Natural killer cell treated with Interleukin-12 subunit alpha and Interleukin-12 subunit beta and Interleukin-15 and Interleukin-18, amount 100 ng/mL, for 72 hours (primary cell): ENCODE results near the gene NXF1. TPM values are rescaled to one million over a fixed set of nuclear protein-coding genes. Genes with fewer than 3 reads are reported as not detected.
"Not testable (repeated sequence)": the region's sequence is repeated elsewhere in the genome, so short reads cannot be mapped to it uniquely, and the experiment has no call there.

Source experiments
- ATAC-seq, 2 donors: fragments of 150-1000 bp; cut with Tn5 transposase in 1 of 2; sonication (Bioruptor Pico), chemical (Tn5 transposase) in 1 of 2; 2 replicates each; pipeline ENCODE4 v1.10.0; 2021
- DNase-seq: peaks from one replicate; pipeline ENCODE4 v3.0.0; 2022; ENCODE audit warnings: low spot score
- H3K27ac Mint-ChIP-seq, 2 donors: 1 replicate in 1 of 2; 2 replicates in 1 of 2; pipeline ENCODE4 v1.8.0; 2022; ENCODE audit warnings: mixed read lengths in 2 of 2, mild to moderate bottlenecking in 1 of 2, moderate library complexity in 1 of 2
- H3K27me3 Mint-ChIP-seq, 2 donors: 1 replicate in 1 of 2; 2 replicates in 1 of 2; pipeline ENCODE4 v1.8.0; 2022; ENCODE audit warnings: mixed read lengths in 2 of 2
- H3K36me3 Mint-ChIP-seq: one replicate; pipeline ENCODE4 v1.8.0; 2022; ENCODE audit warnings: mixed read lengths
- H3K4me1 Mint-ChIP-seq, 2 donors: 1 replicate in 1 of 2; 2 replicates in 1 of 2; pipeline ENCODE4 v1.8.0; 2022; ENCODE audit warnings: low read depth in 2 of 2, mixed read lengths in 2 of 2, mild to moderate bottlenecking in 1 of 2
- H3K4me3 Mint-ChIP-seq: one replicate; pipeline ENCODE4 v1.8.0; 2022; ENCODE audit warnings: mixed read lengths
- H3K9me3 Mint-ChIP-seq: 2 replicates; pipeline ENCODE4 v1.8.0; 2022; ENCODE audit warnings: mixed read lengths
- total RNA-seq, 2 donors: library from RNA; stranded (reverse); gene quantifications; one replicate each; pipeline ENCODE4 v1.2.3, GENCODE V29; 2022

Gene NXF1
- 100 to 1,000 TPM; 108 to 145 TPM for total RNA-seq

DNA sequence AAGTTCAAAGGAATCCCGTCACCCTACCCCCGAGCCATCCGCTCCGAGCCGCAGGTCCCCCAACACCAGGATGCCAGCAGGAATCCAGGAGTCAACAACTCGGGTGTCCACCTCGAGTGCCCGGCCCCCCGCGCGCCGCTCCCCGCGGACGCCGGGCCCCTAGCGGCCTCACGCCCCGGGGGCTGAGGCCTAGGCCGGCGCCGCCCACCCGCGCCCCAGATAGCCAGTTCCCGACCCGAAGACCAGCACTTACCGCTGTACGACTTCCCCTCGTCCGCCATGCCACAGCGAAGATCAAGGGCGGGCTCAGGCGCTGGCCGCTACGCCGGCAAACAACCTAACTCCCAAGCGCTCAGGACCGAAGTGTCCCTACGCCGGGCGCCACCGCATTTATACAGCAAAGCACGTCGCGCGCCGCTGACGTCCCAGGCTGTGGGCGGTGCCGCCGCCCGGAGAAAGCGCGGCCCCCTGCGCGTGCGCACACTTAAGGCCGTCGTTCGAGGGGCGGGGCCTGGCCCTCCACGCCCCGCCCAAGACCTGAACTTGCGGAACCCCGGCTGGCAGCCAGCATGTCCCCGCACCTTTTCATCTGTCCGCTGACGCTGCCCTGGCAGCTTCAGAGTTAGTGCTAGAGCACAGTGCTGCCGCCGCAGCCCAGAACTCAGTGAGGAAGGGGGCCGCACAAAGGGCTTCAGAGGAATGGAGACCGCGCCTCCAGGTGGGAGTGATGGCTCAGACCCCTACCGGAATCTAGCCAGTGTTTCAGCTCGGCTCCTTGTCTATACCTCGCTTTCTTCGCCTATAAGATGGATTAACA lies at the start of gene NXF1:
NXF1 (minus strand) TSS at position 365 of the 817 bp plus-strand sequence; CDS start at position 281, 84 bp downstream.
- no peaks in the 10 kb centered on the region for H3K9me3 Mint-ChIP-seq
- H3K4me3 Mint-ChIP-seq, result peak within 1 kb of the TSS; percentile 95
- H3K4me1 Mint-ChIP-seq, result peaks cover 42 to 45% of the 10 kb centered on the region in 2 donors
- H3K27me3 Mint-ChIP-seq, result no peaks in the 10 kb centered on the region
- peak; percentile 96 for DNase-seq
- H3K36me3 Mint-ChIP-seq, result peaks cover 21% of the 10 kb centered on the region
- peak within 1 kb of the TSS; percentile 94 to 97 for H3K27ac Mint-ChIP-seq
- ATAC-seq, result peak; percentile 92

DNA sequence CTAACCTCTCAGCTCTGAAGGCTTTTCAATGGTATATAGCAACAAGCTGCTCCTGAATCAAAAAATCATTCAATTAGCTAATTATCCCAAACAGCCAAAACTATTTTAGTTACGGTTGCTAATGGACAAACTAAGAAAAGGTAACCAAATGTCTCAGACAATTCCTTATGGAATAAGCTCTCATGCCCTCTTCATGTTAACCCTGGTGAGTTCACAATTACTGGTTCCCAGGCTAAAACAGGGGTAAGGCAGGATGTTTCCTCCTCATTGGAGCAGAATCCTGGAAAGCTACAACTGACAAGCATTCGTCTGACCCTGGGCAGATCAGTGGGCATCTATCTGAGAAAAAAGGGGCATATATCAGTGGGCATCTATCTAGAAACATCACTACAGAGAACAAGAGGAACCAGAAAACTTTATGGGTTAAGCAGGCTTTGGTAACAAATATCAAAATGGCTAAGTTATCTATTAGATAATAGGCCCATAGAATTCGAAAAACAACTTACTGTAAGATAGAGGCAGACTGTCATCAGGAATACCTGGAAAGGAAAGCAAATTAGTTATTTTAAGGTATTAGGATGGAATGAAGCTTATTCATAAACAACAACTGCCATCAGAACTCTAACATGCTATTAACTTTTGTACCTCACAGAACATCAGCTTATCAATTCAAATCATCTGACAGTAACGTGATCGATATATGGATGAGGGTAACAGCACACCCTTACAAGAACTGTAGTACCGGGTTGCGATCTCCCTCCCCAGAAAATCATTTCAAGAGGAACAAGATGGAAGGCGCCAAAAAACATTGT lies 49.0 kb upstream of the NXF1 start:
- Mint-ChIP-seq H3K4me3 (peak overlapping the region; percentile 95), H3K9me3 (no peaks in the 10 kb centered on the region), H3K4me1 (peaks cover 48 to 53% of the 10 kb centered on the region in 2 donors), H3K27ac (peak overlapping the region; percentile 90 to 93), H3K27me3 (peaks cover 5 to 7% of the 10 kb centered on the region in 2 donors), H3K36me3 (peaks cover 45% of the 10 kb centered on the region)
- DNase-seq (no peak), ATAC-seq (no peak)

DNA sequence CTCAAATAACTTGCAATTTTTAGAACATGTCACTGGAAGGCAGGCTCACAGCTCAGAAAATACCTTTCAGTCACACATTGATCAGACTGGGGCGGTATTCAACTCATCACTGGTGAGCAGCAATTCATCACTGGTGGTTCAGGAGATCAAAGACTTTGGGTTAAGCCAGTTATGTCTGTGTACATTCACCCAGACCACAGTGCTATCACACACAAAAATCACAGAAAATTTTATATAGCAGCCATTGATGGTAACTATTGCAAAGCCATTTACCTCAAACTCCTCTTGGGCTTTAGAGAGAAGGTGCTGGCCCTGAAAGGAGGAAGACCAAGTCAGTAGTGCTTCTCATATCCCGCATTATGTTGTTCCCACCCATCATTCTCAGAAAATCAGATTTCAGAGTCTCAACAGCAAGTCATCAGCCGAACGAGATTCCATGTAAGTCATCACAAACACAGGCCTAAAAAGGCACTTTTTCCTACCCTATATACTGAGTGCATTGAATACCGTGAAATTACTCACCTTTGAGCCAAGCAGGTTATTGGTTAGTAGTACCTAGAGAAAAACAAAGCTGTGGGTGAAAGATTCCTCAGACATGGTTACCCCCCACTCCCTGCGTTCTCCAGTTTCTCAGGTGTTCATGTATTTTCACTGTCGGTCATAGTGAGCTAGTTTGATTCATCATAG lies 48.2 kb upstream of the NXF1 start:
- H3K4me3 Mint-ChIP-seq, result peak overlapping the region; percentile 95
- H3K9me3 Mint-ChIP-seq, result no peaks in the 10 kb centered on the region
- DNase-seq (no peak), ATAC-seq (no peak)
- H3K36me3 Mint-ChIP-seq, result peaks cover 45% of the 10 kb centered on the region
- peak overlapping the region; percentile 90 to 93 for H3K27ac Mint-ChIP-seq
- H3K4me1 Mint-ChIP-seq, result peaks cover 48 to 53% of the 10 kb centered on the region in 2 donors
- H3K27me3 Mint-ChIP-seq, result peaks cover 5 to 7% of the 10 kb centered on the region in 2 donors

DNA sequence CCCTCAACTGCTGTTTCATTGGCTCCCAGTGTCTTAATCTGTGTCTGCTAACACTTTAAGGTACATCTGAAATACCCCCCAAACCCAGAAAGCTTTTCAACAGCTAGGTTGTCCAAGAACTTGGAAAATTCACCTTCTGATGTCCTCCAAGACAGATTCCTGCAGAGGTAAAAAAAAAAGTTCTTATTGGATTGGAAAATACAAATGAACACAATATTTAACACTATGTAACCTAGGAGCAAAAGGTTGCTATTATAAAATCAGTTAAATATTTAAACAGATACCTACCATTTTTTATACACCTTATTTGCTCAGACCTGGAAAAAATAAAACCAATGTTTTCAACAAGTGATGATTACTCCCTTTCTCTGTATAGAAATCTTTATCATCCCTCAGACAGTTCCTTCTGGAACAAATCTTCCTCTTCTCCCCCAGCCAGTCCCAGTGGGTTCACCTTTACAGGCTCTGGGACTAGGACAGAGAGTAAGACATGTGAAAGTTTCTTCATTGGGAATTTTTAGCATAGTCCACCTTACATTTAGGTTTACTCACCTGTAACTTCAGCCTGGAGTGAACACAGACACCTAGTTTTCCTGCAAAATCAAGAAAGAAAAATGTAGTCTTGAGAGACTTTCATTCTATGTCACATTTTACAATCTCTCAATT lies 47.4 kb upstream of the NXF1 start:
- peaks cover 1 to 4% of the 10 kb centered on the region in 2 donors for H3K27me3 Mint-ChIP-seq
- ATAC-seq (no peak), DNase-seq (no peak)
- no peaks in the 10 kb centered on the region for H3K9me3 Mint-ChIP-seq
- peak overlapping the region; percentile 95 for H3K4me3 Mint-ChIP-seq
- H3K27ac Mint-ChIP-seq, result peak overlapping the region; percentile 90 to 93
- H3K4me1 Mint-ChIP-seq, result peaks cover 44 to 49% of the 10 kb centered on the region in 2 donors
- peaks cover 43% of the 10 kb centered on the region for H3K36me3 Mint-ChIP-seq

DNA sequence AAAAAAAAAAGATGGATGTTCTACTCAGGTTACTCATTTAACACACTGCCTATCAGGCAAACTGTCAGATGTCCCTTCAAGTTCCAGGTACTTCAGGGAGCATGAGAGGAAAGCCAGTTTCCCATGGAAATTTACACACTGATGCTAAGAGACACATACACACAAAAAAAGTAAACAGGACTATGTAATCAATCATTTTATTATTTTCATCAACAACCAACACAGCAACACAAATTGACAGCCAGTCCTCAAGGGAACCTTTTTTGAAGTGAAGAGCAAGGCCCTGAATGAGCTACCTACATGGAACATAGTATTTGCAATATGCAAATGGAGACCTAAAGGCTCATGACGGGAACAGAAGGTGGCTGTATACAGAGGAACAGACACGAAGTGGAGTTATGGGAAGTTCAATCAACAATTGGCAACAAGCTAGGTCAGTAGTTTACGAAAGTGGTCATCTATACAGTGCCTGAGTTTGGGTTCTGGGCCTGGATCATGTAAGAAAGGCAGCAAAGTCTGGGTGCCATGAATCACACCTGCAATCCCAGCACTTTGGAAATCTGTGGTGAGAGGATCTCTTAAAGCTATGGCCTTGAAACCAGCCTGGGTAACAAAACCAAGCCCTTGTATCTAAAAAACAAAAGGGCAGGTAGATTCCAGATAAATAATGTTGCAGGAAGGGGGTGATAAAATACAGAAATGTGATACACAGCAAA lies 46.7 kb upstream of the NXF1 start:
- Mint-ChIP-seq H3K9me3 (no peaks in the 10 kb centered on the region), H3K27me3 (no peaks in the 10 kb centered on the region), H3K27ac (peak overlapping the region; percentile 23 to 93), H3K4me3 (peak overlapping the region; percentile 95), H3K36me3 (peaks cover 41% of the 10 kb centered on the region), H3K4me1 (peaks cover 43 to 45% of the 10 kb centered on the region in 2 donors)
- no peak for ATAC-seq
- no peak for DNase-seq

DNA sequence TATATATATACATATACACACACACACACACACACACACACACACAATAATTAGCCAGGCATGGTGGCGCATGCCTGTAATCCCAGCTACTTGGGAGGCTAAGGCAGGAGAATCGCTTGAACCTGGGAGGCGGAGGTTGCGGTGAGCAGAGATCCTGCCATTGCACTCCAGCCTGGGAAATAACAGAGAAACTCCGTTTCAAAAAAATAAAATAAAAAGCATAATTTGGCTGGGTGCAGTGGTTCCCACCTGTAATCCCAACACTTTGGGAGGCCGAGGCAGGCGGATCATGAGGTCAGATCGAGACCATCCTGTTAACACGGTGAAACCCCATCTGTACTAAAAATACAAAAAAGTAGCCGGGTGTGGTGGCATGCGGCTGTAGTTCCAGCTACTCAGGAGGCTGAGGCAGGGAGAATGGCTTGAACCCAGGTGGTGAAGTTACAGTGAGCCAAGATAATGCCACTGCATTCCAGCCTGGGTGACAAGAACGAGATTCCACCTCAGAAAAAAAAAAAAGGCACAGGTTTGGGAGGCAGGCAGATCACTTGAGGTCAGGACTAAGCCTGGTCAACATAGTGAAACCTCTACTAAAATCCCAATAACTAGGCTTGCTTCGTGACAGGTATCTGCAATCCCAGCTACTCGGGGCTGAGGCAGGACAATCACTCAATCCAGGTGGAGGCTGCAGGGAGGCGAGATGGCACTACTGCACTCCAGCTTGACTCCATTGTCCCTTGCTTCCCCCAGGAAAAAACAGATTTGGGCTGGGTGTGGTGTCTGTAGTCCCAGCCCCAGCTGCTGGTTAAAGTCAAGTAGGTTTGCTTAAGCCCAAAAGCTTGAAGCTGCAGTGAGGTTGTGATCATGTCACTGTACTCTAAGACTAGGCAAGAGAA lies 45.9 kb upstream of the NXF1 start:
- peak overlapping the region; percentile 95 for H3K4me3 Mint-ChIP-seq
- DNase-seq, result no peak
- H3K27me3 Mint-ChIP-seq, result no peaks in the 10 kb centered on the region
- no peak for ATAC-seq
- no peaks in the 10 kb centered on the region for H3K9me3 Mint-ChIP-seq
- H3K27ac Mint-ChIP-seq, result peak overlapping the region; percentile 23 to 93
- H3K36me3 Mint-ChIP-seq, result peaks cover 41% of the 10 kb centered on the region
- peaks cover 39 to 41% of the 10 kb centered on the region in 2 donors for H3K4me1 Mint-ChIP-seq

DNA sequence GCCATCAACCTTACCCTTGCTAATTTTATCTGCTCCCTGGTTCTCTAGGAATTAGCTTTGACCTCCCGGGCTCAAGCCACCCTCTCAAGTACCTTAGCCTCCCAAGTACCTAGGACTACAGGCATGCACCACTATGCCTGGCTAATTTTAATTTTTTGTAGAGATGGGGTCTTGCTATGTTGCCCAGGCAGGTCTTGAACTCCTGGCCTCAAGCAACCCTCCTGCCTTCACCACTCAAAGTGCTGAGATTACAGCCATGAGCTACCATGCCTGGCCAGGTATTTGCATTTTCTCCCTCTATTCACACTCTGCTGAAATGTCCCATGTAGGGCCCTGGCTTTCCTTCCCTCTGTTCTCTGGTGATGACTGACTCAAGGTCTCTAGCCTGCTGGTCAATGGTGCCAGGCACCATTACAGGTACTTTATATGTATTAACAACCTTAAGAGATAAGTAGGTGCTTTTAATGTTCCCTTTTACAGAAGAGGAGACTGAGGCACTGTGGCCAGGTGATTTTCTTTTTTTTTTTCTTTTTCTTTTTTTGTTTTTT lies 42.6 kb upstream of the NXF1 start:
- Mint-ChIP-seq H3K27me3 (no peaks in the 10 kb centered on the region), H3K4me1 (peaks cover 6 to 9% of the 10 kb centered on the region in 2 donors), H3K9me3 (no peaks in the 10 kb centered on the region), H3K27ac (no peak overlapping the region), H3K36me3 (peaks cover 11% of the 10 kb centered on the region), H3K4me3 (no peak overlapping the region)
- DNase-seq, result no peak
- no peak for ATAC-seq

DNA sequence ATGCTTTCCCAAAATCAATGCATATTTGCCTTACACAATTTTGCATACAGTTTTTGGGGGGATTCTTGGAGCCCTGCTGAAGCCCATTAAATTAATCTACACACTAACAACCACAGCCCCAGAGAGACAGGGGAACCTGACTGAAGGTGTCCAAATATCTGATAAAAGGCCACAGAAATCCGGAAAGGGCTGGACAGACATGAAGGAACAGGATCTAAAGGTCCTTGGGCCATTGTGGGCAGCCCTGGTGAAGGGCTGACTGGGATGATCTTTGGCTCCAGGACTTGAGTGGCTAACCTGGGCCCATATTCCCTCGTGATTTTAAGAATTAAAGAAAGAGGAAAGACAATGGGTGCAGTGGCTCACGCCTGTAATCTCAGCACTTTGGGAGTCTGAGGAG lies 40.9 kb upstream of the NXF1 start:
- ATAC-seq (no peak), DNase-seq (no peak)
- Mint-ChIP-seq H3K27ac (no peak overlapping the region), H3K4me3 (no peak overlapping the region), H3K9me3 (no peaks in the 10 kb centered on the region), H3K4me1 (no peaks in the 10 kb centered on the region), H3K27me3 (no peaks in the 10 kb centered on the region), H3K36me3 (no peaks in the 10 kb centered on the region)

DNA sequence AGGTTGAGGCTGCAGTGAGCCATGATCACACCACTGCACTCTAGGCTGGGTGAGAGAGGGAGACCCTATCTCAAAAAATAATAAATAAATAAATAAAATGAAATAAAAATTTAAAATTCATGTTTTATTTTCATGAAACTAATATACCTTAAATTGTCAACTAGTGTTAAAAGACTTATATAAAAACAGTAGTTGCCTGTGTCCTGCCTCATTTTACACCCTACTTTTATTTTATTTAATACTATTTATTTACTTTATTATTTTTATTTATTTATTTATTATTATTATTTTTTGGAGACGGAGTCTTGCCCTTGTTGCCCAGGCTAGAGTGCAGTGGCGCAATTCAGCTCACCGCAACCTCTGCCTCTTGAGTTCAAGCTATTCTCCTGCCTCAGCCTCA lies 38.9 kb upstream of the NXF1 start:
- Mint-ChIP-seq H3K9me3 (no peaks in the 10 kb centered on the region), H3K36me3 (no peaks in the 10 kb centered on the region), H3K27me3 (no peaks in the 10 kb centered on the region), H3K4me3 (no peak overlapping the region), H3K4me1 (peaks cover 12 to 14% of the 10 kb centered on the region in 2 donors), H3K27ac (no peak overlapping the region)
- DNase-seq, result no peak
- ATAC-seq, result no peak

DNA sequence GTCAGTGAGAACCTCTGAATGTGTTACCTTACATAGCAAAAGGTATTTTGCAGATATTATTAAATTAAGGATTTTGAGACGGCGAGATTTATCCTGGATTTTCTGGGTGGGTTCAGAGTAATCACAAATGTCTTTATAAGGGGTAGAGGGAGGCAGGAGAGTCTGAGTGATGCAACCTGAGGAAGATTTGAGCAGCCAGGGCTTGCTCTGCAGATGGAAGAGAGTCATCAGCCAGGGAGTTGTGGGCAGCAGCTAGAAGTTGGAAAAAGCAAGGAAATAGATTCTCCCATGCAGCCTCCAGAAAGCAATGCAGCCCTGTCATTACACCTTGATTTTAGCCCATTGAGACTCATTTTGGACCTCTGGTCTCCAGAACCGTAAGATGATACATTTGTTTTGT lies 38.2 kb upstream of the NXF1 start:
- no peak for ATAC-seq
- no peaks in the 10 kb centered on the region for H3K9me3 Mint-ChIP-seq
- H3K4me1 Mint-ChIP-seq, result peaks cover 16 to 18% of the 10 kb centered on the region in 2 donors
- no peak for DNase-seq
- no peaks in the 10 kb centered on the region for H3K36me3 Mint-ChIP-seq
- H3K27me3 Mint-ChIP-seq, result no peaks in the 10 kb centered on the region
- H3K27ac Mint-ChIP-seq, result peak overlapping the region; percentile 16 to 40
- H3K4me3 Mint-ChIP-seq, result no peak overlapping the region

DNA sequence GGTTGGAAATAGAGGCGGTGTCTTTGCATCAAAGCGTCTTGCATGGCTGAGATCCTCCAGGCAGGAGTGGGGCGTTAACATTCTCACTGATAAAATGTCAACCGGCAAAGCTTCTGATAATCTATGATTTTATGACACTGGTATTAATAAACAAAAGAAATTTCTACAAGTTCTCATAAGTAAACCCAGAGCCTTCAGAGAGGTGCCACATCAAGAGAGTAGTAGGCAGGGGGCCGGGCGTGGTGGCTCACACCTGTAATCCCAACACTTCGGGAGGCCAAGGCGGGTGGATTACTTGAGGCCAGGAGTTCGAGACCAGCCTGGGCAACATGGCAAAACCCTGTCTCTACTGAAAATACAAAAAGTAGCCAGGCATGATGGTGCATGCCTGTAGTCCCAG lies 37.7 kb upstream of the NXF1 start:
- H3K4me3 Mint-ChIP-seq, H3K9me3 Mint-ChIP-seq, ATAC-seq, H3K36me3 Mint-ChIP-seq, H3K27me3 Mint-ChIP-seq, DNase-seq: not testable (repeated sequence)
- Mint-ChIP-seq H3K27ac (peak overlapping the region in 1 of 2 donors; percentile 40), H3K4me1 (peaks cover 16 to 18% of the 10 kb centered on the region in 2 donors)
